COLO668 (cell line): Measurements from ENCODE around the gene RTL9.

Experiments
- DNase-seq: peaks from one replicate; lab custom pipeline; 2025; ENCODE audit not compliant: unreplicated experiment; lab: John Stamatoyannopoulos, UW

RTL9 gene

DNA sequence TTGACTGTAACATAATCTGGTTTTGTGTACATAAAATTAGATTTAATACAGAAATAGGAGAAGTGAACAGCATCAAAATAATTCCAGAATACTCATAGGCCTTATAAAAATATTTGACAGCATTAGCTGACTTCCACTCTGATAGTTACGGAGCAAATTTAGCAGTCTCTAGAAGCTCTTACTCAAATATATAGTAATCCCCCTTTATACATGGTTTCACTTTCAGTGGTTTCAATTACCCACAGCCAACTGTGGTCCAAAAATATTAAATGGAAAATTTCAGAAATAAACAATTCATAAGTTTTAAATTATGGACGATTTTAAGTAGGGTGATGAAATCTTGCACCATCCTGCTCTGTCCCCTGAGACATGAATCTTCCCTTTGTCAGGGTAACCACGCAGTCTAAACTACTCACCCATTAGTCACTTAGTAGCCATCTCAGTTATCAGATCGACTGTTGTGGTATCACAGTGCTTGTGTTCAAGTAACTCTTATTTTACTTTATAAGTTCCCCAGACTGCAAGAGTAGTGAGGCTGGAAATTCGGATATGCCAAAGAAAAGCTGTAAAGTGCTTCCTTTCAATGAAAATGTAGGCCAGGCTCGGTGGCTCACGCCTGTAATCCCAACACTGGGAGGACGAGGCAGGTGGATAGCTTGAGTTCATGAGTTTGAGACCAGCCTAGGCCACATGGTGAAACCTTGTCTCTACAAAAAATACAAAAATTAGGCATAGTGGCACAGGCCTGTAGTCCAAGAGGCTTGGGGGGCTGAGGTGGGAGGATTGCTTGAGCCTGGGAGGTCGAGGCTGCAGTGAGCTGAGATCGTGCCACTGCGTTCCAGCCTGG is 17.2 kb upstream of the RTL9 start:
- DNase-seq = no peak

DNA sequence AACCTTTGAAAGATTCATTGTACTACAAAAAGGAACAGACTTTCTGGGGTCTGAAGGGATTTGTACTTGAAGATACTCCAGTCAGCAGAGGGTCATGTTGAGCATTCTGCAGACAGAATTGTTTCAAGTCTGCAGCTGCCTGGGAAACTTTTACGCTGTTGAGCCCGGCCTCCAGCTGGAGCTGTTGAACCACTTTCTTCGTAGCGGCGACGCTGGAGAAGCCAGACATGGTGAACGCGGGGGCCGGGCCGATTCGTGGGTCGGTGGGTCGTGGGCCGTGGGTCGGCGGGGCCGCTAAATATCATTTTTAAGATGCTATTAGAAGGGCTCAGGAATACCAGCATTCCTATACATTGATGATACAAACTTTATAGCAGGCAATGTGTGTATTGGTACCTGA is 12.0 kb upstream of the RTL9 start:
- DNase-seq = no peak

DNA sequence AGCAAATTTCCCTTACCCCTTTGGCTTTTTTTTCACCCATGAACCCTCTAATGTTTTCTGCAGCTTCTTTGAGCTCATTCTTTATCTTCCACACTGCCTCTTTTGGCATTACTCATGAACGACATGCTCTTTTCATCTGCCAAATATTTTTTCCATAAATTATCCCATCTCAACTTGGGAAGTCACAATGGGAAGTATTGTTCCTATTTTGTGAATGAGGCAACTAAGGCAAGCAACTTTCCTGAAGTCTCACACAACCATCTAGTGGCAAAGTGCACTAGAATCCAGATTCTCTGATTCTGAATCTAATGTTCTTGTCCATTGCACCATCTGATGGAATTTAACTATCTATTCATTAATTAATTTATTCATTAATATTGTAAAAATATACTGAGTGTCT is 625 bp downstream of the RTL9 start:
- no peak for DNase-seq

DNA sequence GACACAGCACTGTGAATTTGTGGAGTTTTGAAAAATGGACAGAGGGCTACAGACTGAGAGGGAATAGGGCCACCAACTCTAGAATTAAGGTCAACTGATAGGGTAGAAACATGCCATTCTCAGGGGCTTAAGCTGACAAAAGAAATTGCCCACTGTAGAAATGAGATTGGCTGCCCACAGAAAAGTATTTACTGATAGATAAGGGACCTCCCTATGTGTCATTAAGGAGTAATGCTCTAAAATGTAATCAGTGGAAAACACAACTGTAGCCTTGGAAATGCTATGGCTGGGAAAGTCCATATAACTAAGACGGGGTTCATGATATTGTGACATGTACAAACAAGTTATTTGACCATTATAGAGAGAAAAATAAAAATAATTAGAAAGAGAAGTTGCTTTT is 4.6 kb downstream of the RTL9 start:
- DNase-seq = no peak

DNA sequence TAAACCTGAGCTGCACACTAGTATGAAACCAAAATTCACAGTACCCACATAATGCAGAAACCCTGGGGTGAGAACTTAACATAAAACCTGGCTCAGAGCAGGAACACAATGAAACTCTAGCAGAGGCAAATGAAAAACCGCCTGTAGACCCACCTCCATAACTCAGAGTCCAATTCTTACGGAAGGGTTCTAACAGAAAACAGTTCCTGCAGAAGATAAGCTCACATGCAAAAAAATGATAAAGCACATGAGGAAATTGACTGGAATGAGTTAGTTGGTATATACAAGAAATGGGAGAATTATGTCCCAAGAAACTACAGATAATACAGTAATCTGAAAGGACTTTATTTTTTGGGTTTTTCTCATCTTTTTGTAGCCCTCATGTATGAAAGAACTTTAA is 14.7 kb downstream of the RTL9 start:
- DNase-seq = no peak

DNA sequence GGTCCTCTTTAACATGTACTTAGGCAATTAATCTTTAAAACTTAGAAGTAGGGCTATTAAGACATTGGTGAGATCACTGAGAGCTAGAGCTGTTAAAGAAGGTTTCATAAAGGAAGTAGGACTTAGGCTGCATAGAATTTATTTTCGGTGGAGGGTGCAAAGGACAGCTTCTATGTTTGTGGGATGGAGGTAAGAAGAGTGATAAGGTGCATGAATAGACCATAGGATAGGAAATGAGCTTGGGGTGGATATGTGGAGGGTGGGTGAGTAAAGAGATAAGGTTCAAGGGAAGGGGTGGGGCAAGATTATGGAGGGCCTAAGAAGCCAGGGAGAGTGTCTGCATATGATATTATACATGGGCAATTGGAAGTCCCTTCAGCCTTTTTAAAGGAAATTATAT is 15.9 kb downstream of the RTL9 start:
- DNase-seq = no peak

DNA sequence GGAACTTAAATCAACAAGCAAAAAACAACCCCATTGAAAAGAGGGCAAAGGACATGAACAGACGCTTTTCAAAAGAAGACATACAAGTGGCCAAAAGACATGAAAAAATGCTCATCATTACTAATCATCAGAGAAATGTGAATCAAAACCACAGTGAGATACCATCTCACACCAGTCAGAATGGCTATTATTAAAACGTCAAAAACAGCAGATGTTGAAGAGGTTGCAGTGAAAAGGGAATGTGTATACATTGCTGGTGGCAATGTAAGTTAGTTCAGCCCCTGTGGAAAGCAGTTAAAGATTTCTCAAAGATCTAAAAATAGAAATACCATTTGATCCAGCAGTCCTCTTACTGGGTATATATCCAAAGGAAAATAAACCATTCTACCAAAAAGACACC is 22.6 kb downstream of the RTL9 start:
- DNase-seq = no peak

DNA sequence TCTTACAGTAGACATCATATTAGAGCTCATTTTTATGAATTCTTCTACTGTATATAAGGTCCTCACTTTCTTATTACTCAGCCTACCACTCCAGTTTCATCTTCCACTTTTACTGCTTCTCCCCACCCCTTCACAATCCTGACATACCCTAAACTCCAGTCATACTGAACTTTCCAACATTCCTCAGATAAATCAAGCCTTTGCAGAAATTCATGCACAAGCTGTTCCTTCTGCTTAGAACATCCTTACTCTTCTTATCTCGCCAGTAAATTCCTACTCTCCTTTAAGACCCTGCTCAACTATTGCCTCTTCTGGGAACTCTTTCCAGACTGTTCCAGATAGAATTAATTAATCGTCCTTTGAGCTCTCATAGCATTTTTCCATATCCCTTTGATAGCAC is 24.8 kb downstream of the RTL9 start:
- DNase-seq = no peak

DNA sequence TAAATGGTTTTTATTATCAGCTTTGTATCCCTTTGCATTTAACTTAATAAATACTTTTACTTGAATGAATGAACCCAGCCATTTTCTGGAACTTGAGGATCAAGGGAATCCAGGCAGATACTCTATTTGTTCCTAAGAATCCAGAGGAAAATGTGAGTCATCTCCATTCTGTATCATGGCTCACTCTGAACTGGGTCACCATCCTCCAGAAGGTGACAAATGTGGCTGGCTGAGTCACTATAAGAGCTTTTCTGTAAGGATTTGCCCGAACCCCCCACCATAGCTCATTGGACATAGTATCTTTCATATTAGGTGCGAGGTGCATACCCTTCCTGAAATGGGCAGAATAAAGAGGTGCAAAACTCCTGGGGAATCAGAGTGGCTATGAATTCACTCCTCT is 25.8 kb downstream of the RTL9 start:
- DNase-seq = no peak

DNA sequence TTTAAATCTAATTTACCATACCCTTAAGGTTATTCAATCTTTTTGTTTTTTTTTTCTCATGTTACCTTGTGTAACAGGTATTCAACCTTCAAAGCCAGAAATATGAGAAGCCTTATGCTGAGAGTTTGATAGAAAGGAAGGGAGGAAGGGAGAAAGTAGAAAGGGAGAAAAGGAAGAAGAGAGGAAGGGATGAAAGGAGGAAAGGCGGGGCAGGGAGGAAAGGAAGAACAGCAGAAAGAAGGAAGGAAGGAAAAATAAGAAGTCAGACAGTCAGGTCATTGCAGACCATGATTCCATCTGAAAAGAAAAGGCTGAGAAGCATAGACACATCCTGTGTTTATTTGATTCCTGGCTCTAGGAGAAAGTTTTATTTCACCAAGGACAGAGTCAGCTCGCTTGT is 30.9 kb downstream of the RTL9 start:
- DNase-seq = no peak

DNA sequence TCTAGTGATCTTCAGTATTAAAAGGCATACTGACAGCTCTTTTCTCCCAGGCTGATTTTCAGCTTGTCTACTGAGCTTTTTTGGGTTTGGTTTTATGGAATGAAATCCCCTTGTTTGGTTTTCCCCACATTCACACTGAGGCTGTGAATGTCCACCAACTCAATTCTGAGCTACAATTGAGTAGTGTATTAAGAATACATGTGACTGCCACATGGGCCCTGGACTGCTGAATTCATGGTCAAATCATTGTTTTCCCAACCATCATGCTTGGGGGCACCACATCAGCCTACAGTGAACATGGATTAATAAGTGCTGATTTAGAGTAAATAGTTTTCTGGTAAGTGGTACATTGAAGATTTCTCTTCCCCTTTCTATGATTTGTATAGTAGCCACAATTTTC is 32.4 kb downstream of the RTL9 start:
- DNase-seq = no peak

DNA sequence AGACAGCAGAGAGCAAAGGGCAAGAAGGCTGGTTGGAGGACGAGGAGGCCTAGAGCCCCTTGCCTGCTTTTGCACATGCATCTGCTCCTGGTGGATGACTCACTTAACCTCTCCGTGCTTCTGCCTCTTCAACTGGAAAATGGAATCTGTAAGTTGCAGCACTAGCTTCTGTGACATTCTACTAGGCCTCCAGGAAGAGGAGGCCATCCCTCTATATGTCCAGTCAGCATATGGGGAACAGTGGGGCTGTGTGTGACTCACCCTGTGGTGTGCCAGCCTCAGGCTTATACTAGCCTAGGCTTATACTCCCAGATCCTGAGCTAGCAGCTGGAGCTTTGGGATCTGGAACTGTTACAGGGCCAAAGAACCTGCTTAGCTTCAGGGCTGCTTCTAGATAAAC is 36.0 kb downstream of the RTL9 start:
- DNase-seq = no peak

DNA sequence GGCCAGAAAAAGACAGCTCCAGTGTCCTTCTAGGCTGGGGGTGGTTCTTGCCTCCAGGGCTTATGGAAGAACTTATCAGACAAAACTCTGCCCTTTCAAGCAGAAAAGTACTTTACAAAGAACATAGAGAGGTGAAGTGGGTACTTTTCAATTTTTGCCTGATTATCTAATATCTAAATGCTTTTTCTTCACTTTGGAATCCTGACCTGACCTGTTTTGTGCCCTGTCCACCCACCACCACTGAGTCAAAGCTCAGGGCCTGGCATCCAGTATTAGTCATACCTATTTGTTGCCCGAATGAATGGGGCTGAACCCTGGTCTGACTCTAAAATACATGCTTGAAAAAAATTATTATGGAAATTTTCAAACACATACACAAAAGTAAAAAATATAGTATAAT is 37.2 kb downstream of the RTL9 start:
- DNase-seq = no peak

DNA sequence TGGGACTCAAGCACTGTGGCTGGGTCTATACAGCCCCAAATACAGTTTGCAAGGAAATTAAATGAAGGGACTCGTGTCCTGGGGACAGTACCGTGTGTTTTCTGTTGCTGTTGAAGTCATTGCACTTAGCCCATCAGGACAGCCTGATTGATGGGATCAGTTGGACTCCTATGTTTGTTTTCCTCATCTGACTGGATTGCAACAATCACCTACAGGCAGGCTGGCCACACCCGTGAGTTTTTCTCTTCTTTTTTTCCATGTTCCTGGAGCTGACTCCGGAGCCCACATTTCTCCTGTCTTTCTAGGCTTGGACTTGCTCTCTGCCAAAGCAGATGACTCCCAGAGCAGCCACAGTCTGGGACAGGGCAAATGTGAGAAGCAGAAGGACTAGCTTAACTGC is 38.1 kb downstream of the RTL9 start:
- no peak for DNase-seq

DNA sequence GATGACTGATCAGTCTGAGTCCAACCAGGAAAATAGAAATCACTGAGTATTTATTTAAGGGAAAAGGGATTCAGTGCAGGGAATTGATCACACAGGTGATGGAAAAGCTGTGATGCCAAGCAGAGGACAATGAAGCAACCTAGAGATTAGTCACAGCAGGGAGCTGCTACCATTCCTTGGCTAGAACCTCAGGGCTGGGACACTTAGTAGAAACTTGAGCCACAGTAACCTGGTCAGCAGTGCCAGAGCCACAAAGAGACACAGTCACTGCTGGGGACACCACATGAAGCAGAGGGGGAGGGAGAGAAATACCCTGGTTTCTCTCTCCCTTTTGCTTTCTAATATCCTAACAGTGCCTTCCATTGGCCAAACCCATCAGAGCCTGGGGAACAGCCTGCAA is 38.7 kb downstream of the RTL9 start:
- no peak for DNase-seq

DNA sequence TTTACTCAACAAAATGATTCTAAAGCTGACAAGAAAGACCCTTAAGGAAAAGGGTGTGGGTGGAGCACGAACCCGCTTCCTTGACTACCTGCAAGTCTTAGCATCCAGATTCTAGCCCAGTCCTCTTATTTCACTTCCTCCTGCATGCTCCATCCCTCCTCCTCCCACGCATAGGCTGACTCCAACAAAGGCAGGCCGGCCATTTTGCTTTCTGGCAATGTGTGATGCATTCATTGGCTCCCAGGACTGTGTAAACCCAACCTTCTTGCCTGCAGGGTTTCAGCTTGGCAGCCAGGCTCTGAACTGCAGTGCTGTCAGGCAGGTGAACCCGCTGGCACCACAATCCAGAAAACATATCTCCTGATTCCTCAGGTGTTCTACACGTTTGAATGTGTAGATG is 39.3 kb downstream of the RTL9 start:
- no peak for DNase-seq

DNA sequence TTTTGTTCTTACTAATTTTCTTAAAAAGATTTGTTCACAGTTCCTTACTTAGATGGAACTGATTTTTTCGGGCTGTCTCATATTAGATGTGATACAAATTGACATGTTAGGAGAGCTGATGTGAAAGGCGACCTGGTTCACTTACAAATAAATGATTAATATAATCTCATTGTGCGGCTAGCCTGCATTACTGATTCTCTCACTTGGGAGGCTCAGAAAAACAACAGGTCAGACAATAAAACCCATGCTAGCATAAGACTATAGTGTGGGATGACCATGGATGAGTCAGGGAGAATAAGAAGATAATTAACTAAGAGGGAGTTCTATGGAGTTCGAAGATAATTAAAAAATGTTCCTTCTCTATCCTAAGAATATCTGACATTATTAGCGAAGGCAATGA is 40.8 kb downstream of the RTL9 start:
- no peak for DNase-seq

DNA sequence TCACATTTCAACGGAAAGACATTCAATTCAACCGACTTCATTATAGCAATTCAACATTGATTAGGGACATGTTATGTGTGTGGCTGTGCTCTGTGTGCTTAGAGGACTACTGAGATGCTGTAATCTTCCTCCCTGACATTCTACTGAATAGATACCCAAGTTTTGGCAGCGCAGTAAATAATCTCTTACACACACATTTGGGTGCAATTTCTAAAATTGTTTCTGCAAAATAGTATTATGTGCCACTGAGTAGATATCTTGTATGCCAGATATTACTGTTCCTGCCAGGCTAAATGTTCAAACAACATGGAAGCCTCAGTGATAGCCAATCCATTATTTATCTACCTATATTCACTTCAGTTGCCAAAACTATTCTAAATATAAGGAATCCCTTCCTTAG is 41.3 kb downstream of the RTL9 start:
- DNase-seq = no peak

DNA sequence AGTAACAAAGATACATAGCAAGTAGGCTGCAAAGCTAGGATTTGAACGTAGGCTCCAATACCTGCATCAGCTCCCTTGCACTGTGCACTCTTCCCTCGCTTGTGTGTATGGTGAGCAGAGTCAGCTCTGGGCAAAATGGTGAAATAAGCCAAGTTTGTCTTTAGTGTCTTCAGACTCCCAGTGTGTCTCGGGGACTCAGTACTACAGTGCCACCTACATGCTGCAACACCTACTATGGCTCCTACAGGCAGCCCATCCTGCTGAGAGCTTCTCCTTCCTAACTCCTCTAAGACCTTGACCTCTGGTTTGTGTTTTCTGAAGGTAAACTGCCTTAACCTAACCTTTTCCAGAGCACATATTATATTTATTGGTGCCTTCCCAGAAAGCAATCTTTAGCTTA is 42.5 kb downstream of the RTL9 start:
- no peak for DNase-seq

DNA sequence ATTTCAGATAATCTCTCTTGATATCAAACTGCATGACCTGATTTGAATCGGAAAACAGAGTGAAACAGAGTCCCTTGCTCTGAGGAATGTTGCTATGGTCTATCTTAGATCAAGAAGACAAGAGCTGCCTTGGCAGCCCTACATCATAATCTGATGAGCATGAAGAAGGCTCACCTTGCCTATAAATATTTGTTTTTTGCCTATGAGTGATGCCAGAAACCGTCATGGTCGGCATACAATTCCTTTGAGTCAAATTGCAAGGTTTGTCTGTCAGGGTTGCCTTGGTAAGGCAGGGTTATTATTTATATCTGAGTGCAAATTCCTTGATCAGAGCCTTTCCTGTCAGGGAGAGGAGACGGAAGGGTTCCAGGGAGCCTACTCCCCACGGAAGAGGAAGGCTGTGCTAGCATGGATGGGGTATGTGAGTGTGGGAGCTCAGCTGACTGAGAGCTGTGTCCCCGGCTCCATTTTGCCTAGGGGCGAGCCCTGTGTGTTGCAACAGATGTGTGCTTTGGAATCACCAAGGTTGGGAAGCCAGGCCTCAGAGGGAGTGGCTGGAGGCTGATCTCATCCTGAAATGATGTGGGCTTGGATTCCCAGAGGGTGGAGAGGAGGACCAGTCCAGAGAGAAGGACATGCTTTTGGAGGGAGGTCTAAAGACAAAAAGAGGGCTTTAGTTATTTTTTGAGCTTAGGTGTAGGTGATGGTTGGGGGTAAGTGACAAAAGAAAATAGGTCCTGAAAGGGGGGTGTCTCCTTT is 43.6 kb downstream of the RTL9 start:
- no peak for DNase-seq

DNA sequence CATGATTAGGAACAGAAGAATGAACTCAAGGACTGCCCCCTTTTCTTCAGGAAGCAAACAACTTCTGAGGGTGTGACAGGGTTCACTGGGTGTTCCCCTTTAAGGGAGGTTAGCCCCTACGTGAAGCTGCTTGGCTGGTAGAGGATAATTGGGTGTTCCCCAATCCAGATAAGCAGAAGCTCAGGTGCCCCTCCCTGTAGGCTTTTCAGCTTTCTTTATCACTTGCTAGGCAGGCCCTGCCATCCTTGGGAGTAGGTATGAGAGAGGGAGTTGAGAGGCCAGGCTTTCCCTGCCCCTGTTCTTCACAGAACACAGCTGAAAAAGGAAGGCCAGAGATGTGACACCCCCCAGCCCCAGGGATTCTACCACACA is 44.2 kb downstream of the RTL9 start:
- no peak for DNase-seq

DNA sequence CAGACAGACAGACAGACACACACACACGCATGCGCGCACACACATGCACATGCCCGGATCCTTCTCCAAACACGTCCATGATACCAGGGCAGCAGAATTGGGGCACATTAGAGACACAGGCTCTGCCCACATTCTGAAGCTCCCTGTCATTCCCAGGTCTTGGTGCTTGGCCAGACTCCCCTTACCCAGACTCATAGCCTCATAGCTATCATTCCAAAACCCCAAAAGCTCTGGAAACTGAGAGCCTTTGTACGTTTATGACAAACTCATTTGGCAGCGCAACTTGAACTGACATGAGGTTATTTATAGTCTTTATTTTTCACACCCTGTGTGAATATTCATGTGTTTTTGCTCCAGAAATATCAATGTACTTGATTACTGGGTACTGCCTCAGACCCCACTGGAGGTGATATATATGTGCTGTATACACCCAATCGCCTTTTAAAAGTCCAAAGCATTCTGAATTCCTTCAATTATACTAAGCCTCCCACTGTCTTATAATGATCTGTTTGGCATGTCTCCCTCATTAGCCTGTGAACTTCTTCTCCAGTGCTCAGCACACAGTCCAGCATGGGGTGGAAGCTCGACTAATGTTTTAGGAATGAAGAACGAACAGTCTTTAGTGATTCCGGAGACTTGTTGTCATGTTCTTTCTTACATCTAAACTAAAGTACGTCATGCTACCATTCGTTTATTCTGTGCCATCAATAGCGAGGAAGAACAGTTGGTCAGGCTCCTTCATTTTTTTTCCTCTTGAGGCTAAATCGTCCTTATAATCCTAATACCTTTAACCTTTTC is 45.0 kb downstream of the RTL9 start:
- no peak for DNase-seq
